GM10266 (cell line): ENCODE data around the gene CILP2.

Experiments used
- DNase-seq: peaks from one replicate; pipeline ENCODE4 v3.0.0; 2012; ENCODE audit errors: extremely low spot score
- CTCF ChIP-seq: IDR thresholded peaks from 2 replicates; pipeline ENCODE4 v1.5.1; 2012; ENCODE audit warnings: mild to moderate bottlenecking, low read depth; ENCODE audit not compliant: control insufficient read depth, insufficient read depth; ENCODE audit errors: missing control alignments

The CILP2 gene

GRCh38 chr19:19527674-19528625 lies 10.1 kb upstream of the CILP2 start:
- TF ChIP-seq CTCF = no peak
- DNase-seq = no peak

- no peak for DNase-seq
- no peak for TF ChIP-seq CTCF
Measured at GRCh38 chr19:19528721-19529490, 9.2 kb upstream of the CILP2 start, which contains the start of gene YJEFN3. Gene YJEFN3 (plus strand): TSS chr19:19528911. CDS start chr19:19528933, 22 bp downstream.

- DNase-seq = no peak
Measured at GRCh38 chr19:19529783-19530422, 8.2 kb upstream of the CILP2 start.

GRCh38 chr19:19530423-19530804 lies 7.7 kb upstream of the CILP2 start:
- no peak for DNase-seq
- TF ChIP-seq CTCF = no peak

More at GRCh38 chr19:19529783-19530422, 8.2 kb upstream of the CILP2 start:
- TF ChIP-seq CTCF = no peak

- DNase-seq = no peak
- TF ChIP-seq CTCF = no peak
Measured at GRCh38 chr19:19530889-19531288, 7.2 kb upstream of the CILP2 start.

- peak; percentile 89 for DNase-seq
Measured at GRCh38 chr19:19531951-19532805, 5.9 kb upstream of the CILP2 start.

More at GRCh38 chr19:19531951-19532805, 5.9 kb upstream of the CILP2 start:
- TF ChIP-seq CTCF = peak; percentile 99
